Measurements from ENCODE around the gene TNFAIP2. TPM values are rescaled to one million over a fixed set of nuclear protein-coding genes. Genes with fewer than 3 reads are reported as not detected.

TNFAIP2 gene
- total RNA-seq, 2 donors from 2014 or later, result 24.5 to 32.2 TPM

GRCh38 chr14:103093856-103094405 is 29.3 kb upstream of the TNFAIP2 start:
- Histone ChIP-seq H3K4me1 (peaks cover 0 to 24% of the 10 kb centered on the region in 2 donors), H3K27ac (peak overlapping the region; percentile 55 to 58), H3K4me3 (peak overlapping the region in 1 of 2 donors; percentile 16), H3K36me3 (no peaks in the 10 kb centered on the region), H3K27me3 (no peaks in the 10 kb centered on the region), H3K9me3 (no peaks in the 10 kb centered on the region)
- DNase-seq (ENCODE audit: low spot score), result no peak
- TF ChIP-seq CTCF (IDR thresholded peaks at IDR 0.05), result no peak

- no peak for DNase-seq (ENCODE audit: low spot score)
- no peaks in the 10 kb centered on the region for H3K36me3 ChIP-seq
These were observed 28.7 kb upstream of the TNFAIP2 start, which contains the start of gene EXOC3L4 for GRCh38 chr14:103094406-103095209. EXOC3L4 (plus strand) TSS chr14:103094725; CDS start chr14:103100220, 5,495 bp downstream.

DNA sequence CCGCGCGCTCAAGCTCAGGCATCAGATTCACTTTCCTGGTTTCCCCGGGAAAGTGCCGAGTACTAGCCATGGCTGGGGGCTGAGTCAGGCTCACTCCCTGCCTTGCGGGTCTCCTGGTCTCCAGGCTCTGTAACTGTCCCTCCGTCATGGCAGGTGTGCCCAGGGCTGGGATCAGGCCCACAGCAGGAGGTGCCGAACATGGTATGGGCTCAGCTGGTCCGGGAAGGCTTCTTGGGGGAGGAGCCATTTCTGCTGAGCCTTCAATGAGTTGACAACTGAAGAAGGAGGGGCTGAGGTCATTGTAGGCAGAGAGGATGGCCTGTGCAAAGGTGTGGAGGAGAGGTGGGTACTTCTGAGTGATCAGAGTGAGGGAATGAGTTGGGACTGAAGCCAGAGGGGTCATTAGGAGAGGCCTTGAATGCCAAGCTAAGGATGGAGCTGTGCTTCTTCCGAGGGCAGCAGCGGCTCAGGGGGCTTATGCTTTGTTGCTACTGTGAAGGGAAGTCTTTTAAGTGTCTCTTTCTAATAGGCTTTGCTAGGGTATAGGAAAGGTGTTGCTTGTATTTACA is 28.0 kb upstream of the TNFAIP2 start:
- no peak for DNase-seq (ENCODE audit: low spot score)
- Histone ChIP-seq H3K4me3 (no peak overlapping the region), H3K27me3 (no peaks in the 10 kb centered on the region), H3K9me3 (no peaks in the 10 kb centered on the region), H3K27ac (no peak overlapping the region), H3K36me3 (no peaks in the 10 kb centered on the region), H3K4me1 (peaks cover 0 to 30% of the 10 kb centered on the region in 2 donors)
- TF ChIP-seq CTCF (IDR thresholded peaks at IDR 0.05), result no peak

More at GRCh38 chr14:103094406-103095209, 28.7 kb upstream of the TNFAIP2 start, which contains the start of gene EXOC3L4:
- H3K4me1 ChIP-seq, result peaks cover 0 to 30% of the 10 kb centered on the region in 2 donors
- TF ChIP-seq CTCF (IDR thresholded peaks at IDR 0.05), result no peak
- H3K27me3 ChIP-seq, result no peaks in the 10 kb centered on the region
- H3K27ac ChIP-seq, result peak within 1 kb of the TSS; percentile 55 to 58
- no peaks in the 10 kb centered on the region for H3K9me3 ChIP-seq
- peak within 1 kb of the TSS in 1 of 2 donors; percentile 16 for H3K4me3 ChIP-seq

GRCh38 chr14:103096387-103096786 is 26.9 kb upstream of the TNFAIP2 start:
- no peaks in the 10 kb centered on the region for H3K9me3 ChIP-seq
- no peak overlapping the region for H3K4me3 ChIP-seq
- peaks cover 0 to 23% of the 10 kb centered on the region in 2 donors for H3K4me1 ChIP-seq
- no peaks in the 10 kb centered on the region for H3K36me3 ChIP-seq
- H3K27me3 ChIP-seq, result peaks cover 0 to under 1% of the 10 kb centered on the region in 2 donors
- no peak for TF ChIP-seq CTCF (IDR thresholded peaks at IDR 0.05)
- no peak overlapping the region for H3K27ac ChIP-seq
- DNase-seq (ENCODE audit: low spot score), result no peak

- no peaks in the 10 kb centered on the region for H3K9me3 ChIP-seq
These were observed 25.8 kb upstream of the TNFAIP2 start for GRCh38 chr14:103097244-103097993.

More at GRCh38 chr14:103097244-103097993, 25.8 kb upstream of the TNFAIP2 start:
- no peak for TF ChIP-seq CTCF (IDR thresholded peaks at IDR 0.05)
- H3K4me1 ChIP-seq, result peaks cover 0 to 22% of the 10 kb centered on the region in 2 donors
- no peaks in the 10 kb centered on the region for H3K36me3 ChIP-seq
- H3K27me3 ChIP-seq, result peaks cover under 1 to 11% of the 10 kb centered on the region in 2 donors
- no peak overlapping the region for H3K27ac ChIP-seq
- no peak for DNase-seq (ENCODE audit: low spot score)
- H3K4me3 ChIP-seq, result no peak overlapping the region

All from right atrium auricular region (tissue), 2 donors.